Measurements from ENCODE around the gene ATF6B. TPM values are rescaled to one million over a fixed set of nuclear protein-coding genes. Genes with fewer than 3 reads are reported as not detected.

ATF6B gene
- total RNA-seq, 2 donors from 2014 or later = 54.5 to 60.3 TPM

DNA sequence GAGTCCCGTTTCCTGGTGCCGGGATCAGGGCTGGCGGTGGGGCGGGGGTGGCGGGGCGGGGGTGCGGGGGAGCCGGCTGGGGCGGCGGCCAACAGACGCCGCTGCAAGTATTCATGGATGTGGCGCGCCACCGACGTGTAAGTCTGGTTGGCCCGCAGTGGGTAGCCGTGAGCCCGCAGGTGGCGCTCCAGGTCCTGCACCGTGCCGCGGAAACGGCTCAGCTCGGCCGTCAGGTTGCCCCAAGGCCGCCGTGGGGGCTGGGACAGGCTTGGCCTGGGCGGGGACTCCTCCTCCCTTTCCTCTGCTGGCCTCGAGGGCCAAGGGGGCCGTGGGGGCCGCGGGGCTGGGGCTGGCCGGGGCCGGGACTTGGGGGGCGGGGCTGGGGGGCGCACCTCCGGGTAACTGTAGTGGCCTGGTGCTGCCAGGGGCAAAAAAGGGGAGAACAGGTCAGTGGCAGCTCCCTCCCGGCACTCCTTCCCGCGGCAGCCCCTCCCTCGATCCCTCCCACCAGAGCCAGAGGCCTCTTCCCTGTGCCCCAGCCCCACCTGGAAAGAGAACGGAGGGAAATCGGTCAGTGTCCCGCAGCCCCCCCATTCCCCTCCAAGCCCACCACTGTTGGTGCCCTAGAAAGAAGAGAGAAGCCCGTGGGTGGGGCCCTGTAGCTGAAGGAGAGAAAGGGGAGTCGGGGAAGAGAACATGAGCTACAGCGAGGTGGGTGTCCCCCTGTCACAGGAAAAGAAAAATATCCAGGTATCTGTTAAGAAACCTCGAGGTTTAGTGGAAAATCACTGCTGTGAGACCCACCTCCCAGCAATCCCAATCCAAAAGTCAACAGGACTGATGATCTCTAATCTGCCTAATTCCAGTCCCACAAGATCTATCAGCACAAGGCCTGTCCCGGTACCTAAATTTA lies 40.2 kb downstream of the ATF6B start:
- no peak overlapping the region for H3K4me3 ChIP-seq (ENCODE audit: low read length)
- TF ChIP-seq, protein P1, sequence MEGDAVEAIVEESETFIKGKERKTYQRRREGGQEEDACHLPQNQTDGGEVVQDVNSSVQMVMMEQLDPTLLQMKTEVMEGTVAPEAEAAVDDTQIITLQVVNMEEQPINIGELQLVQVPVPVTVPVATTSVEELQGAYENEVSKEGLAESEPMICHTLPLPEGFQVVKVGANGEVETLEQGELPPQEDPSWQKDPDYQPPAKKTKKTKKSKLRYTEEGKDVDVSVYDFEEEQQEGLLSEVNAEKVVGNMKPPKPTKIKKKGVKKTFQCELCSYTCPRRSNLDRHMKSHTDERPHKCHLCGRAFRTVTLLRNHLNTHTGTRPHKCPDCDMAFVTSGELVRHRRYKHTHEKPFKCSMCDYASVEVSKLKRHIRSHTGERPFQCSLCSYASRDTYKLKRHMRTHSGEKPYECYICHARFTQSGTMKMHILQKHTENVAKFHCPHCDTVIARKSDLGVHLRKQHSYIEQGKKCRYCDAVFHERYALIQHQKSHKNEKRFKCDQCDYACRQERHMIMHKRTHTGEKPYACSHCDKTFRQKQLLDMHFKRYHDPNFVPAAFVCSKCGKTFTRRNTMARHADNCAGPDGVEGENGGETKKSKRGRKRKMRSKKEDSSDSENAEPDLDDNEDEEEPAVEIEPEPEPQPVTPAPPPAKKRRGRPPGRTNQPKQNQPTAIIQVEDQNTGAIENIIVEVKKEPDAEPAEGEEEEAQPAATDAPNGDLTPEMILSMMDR (conservative IDR thresholded peaks at IDR 0.05) = peak; percentile 81
- WGBS, 2 experiments (ENCODE audit: insufficient coverage in 1 of 2, insufficient read length in 1 of 2) = 11 to 17% methylated on average over 17 to 49 of the region's 50 CpGs
- H3K4me3 Mint-ChIP-seq = peak overlapping the region; percentile 31
- DNase-seq = peak; percentile 96
- peaks cover 7% of the 10 kb centered on the region for H3K4me1 Mint-ChIP-seq
- peaks cover 36% of the 10 kb centered on the region for H3K27me3 ChIP-seq (ENCODE audit: control insufficient read depth, insufficient read depth, low read length, poor library complexity, severe bottlenecking)
- H3K9me3 Mint-ChIP-seq = no peaks in the 10 kb centered on the region
- H3K4me1 ChIP-seq (ENCODE audit: control insufficient read depth, insufficient read depth, low read length) = peaks cover 3% of the 10 kb centered on the region
- no peaks in the 10 kb centered on the region for H3K36me3 ChIP-seq (ENCODE audit: control insufficient read depth, insufficient read depth, low read length)
- H3K27me3 Mint-ChIP-seq (ENCODE audit: insufficient read depth) = peaks cover 56% of the 10 kb centered on the region
- no peak overlapping the region for H3K27ac Mint-ChIP-seq
- no peaks in the 10 kb centered on the region for H3K36me3 Mint-ChIP-seq (ENCODE audit: low read depth)
- H3K27ac ChIP-seq (ENCODE audit: low read depth, low read length) = no peak overlapping the region
- no peak overlapping the region for H3K9ac ChIP-seq (ENCODE audit: extremely low read depth, low read length, poor library complexity, severe bottlenecking)
- no peaks in the 10 kb centered on the region for H3K9me3 ChIP-seq (ENCODE audit: control insufficient read depth, low read length)

DNA sequence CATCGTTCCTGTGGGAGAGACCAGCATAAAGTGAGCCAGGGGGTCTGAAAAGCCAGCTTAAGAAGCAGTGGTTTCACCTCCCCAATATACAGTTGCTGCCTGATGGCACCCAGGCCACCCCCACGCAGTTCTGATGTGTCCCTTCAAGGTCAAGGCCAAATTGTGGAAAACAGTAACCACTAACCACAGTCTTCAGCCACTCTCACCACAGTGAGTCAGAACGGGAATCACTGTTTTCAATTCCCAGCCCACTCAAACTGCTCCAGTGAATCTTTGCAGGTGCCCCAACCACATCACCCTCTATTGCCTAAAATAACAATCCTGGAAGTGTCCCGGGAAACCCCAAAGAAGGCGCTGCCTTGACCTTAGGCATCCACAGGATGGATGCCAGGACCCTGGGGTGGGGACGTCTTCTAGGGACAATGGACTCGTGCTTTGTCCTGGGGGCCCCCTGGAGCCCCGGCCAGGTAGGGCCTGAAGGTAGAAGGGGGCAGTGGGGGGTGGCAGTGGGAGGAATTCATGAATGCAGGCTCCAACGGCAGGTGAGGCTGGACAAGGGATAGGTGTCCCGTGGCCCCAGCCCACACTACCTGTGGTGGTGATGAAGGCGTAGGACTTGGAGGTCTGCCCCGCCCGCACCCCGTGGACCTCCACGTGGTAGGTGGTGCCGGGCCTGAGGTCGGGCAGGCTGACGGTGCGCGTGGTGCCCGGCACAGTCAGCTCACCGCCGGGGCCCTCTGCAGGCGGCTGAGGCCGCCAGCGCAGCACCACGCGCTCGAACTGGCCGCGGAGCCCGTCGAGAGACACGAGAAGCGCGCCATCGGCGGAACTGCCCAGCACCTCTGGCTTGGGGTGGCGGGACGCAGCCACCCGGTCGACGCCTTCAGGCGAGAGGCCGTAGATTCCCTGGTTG lies 41.1 kb downstream of the ATF6B start:
- Histone ChIP-seq H3K9me3 (ENCODE audit: control insufficient read depth, low read length) (no peaks in the 10 kb centered on the region), H3K4me3 (ENCODE audit: low read length) (no peak overlapping the region), H3K27ac (ENCODE audit: low read depth, low read length) (no peak overlapping the region), H3K4me1 (ENCODE audit: control insufficient read depth, insufficient read depth, low read length) (no peaks in the 10 kb centered on the region), H3K36me3 (ENCODE audit: control insufficient read depth, insufficient read depth, low read length) (no peaks in the 10 kb centered on the region), H3K27me3 (ENCODE audit: control insufficient read depth, insufficient read depth, low read length, poor library complexity, severe bottlenecking) (peaks cover 36% of the 10 kb centered on the region), H3K9ac (ENCODE audit: extremely low read depth, low read length, poor library complexity, severe bottlenecking) (no peak overlapping the region)
- no peak overlapping the region for H3K27ac Mint-ChIP-seq
- DNase-seq = no peak
- H3K36me3 Mint-ChIP-seq (ENCODE audit: low read depth) = no peaks in the 10 kb centered on the region
- TF ChIP-seq, protein P1 (conservative IDR thresholded peaks at IDR 0.05) = no peak
- no peaks in the 10 kb centered on the region for H3K9me3 Mint-ChIP-seq
- no peak overlapping the region for H3K4me3 Mint-ChIP-seq
- peaks cover 3% of the 10 kb centered on the region for H3K4me1 Mint-ChIP-seq
- WGBS, 2 experiments (ENCODE audit: insufficient coverage in 1 of 2, insufficient read length in 1 of 2) = 45 to 88% methylated on average over 5 to 45 of the region's 45 CpGs
- H3K27me3 Mint-ChIP-seq (ENCODE audit: insufficient read depth) = peaks cover 53% of the 10 kb centered on the region

DNA sequence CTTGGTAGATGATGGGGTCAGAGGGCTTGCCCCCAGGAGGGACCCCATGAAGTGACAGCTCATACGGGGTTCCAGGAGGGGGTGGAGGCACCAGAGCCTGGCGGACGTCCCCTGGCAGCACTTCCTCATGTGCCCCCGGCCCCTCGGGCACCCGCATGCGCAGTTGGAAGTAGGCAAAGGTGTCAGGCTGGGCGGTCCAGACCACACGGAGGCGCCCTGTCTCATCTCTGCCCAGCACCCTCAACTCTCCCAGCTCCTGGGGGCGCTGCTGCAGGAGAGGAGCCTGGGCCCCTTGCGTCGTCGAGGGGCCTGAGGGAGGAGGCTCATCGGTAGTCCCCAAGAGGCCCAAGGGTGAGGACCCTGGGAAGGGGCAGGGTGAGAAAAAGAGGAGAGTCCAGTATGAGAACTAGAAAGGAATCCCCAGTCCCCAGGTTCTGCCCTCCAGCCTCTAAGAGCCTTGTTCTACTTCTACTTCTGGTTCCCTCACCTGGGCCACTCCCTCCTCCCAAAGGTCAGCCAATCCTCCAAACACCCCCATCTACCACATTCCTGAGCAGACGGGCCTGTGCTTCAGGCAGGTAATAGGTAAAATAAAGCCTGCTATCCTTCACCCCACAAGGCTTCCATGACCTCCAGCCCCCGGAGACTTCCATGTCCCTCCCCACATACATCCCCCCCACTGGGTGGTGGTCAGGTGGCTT lies 42.1 kb downstream of the ATF6B start:
- DNase-seq = no peak
- peaks cover 3% of the 10 kb centered on the region for H3K4me1 Mint-ChIP-seq
- no peak overlapping the region for H3K27ac Mint-ChIP-seq
- no peak overlapping the region for H3K4me3 ChIP-seq (ENCODE audit: low read length)
- no peak overlapping the region for H3K4me3 Mint-ChIP-seq
- no peaks in the 10 kb centered on the region for H3K36me3 ChIP-seq (ENCODE audit: control insufficient read depth, insufficient read depth, low read length)
- no peaks in the 10 kb centered on the region for H3K9me3 ChIP-seq (ENCODE audit: control insufficient read depth, low read length)
- H3K27me3 ChIP-seq (ENCODE audit: control insufficient read depth, insufficient read depth, low read length, poor library complexity, severe bottlenecking) = peaks cover 34% of the 10 kb centered on the region
- TF ChIP-seq, protein P1 (conservative IDR thresholded peaks at IDR 0.05) = no peak
- no peak overlapping the region for H3K27ac ChIP-seq (ENCODE audit: low read depth, low read length)
- WGBS, 2 experiments (ENCODE audit: insufficient coverage in 1 of 2, insufficient read length in 1 of 2) = 89 to 97% methylated on average over 10 to 17 of the region's 17 CpGs
- H3K27me3 Mint-ChIP-seq (ENCODE audit: insufficient read depth) = peaks cover 47% of the 10 kb centered on the region
- H3K4me1 ChIP-seq (ENCODE audit: control insufficient read depth, insufficient read depth, low read length) = no peaks in the 10 kb centered on the region
- no peak overlapping the region for H3K9ac ChIP-seq (ENCODE audit: extremely low read depth, low read length, poor library complexity, severe bottlenecking)
- H3K9me3 Mint-ChIP-seq = no peaks in the 10 kb centered on the region
- H3K36me3 Mint-ChIP-seq (ENCODE audit: low read depth) = no peaks in the 10 kb centered on the region
